HUES48 (cell line): ENCODE data around the gene ITPR3.

Experiments used
- H3K27ac ChIP-seq: one replicate; pipeline ENCODE4 v1.7.0; 2013; ENCODE audit warnings: low read depth, low read length, inconsistent platforms
- H3K27me3 ChIP-seq: 2 replicates; pipeline ENCODE4 v1.6.1; 2013; ENCODE audit warnings: mild to moderate bottlenecking, low read length; ENCODE audit not compliant: control insufficient read depth, insufficient read depth
- H3K36me3 ChIP-seq: 2 replicates; pipeline ENCODE4 v1.6.1; 2013; ENCODE audit warnings: low read length; ENCODE audit not compliant: control insufficient read depth, insufficient read depth
- H3K4me1 ChIP-seq: 2 replicates; pipeline ENCODE4 v1.6.1; 2013; ENCODE audit warnings: mild to moderate bottlenecking, low read length; ENCODE audit not compliant: control insufficient read depth, insufficient read depth
- H3K4me3 ChIP-seq: 2 replicates; pipeline ENCODE4 v1.5.1; 2013; ENCODE audit warnings: mild to moderate bottlenecking, low read depth, low read length
- H3K9ac ChIP-seq: 2 replicates; pipeline ENCODE4 v1.6.1; 2013; ENCODE audit warnings: mild to moderate bottlenecking, low read depth, low read length, moderate library complexity
- H3K9me3 ChIP-seq: 2 replicates; pipeline ENCODE4 v1.6.1; 2013; ENCODE audit warnings: low read length; ENCODE audit not compliant: control insufficient read depth, insufficient read depth

Gene ITPR3

DNA sequence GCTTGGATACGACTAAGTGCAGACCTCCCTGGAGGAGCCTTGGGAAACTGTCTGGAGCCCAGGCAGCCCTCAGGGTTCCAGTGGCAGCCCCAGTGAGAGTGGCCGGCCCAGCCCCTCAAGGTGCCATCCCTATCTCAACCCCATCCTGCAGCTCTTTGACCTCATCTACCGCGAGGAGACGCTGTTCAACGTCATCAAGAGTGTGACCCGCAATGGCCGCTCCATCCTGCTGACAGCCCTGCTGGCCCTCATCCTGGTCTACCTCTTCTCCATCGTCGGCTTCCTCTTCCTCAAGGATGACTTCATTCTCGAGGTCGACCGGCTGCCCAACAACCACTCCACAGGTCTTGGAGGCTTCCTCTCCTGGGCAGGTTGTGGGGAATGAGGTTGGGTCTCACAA is 69.6 kb downstream of the ITPR3 start:
- H3K36me3 ChIP-seq = peaks cover 97% of the 10 kb centered on the region
- H3K9ac ChIP-seq = no peak overlapping the region
- no peaks in the 10 kb centered on the region for H3K9me3 ChIP-seq
- H3K4me3 ChIP-seq = no peak overlapping the region
- no peaks in the 10 kb centered on the region for H3K27me3 ChIP-seq
- H3K4me1 ChIP-seq = no peaks in the 10 kb centered on the region
- no peak overlapping the region for H3K27ac ChIP-seq

DNA sequence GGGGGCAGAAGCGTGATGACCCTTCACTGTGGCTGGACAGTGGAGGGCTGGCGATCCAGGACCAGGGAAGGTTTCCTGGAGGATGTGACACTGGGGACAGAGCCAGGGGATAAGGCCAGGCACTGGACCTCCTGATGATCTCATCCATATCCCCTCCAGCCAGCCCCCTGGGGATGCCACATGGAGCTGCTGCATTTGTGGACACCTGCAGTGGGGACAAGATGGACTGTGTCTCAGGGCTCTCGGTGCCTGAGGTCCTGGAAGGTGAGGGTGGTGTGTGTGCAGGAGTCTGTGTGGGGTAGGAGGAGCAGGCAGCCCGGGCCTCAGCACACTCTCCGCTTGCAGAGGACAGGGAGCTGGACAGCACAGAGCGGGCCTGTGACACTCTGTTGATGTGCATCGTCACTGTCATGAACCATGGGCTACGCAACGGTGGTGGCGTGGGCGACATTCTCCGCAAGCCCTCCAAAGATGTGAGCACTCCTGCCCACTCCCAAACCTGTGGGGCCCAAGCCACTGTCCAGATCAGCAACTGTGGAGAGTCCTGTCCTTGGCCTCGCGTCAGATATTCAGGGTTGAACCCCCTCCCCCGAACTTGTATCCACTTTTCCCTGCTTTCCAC is 70.4 kb downstream of the ITPR3 start:
- H3K4me1 ChIP-seq = no peaks in the 10 kb centered on the region
- no peaks in the 10 kb centered on the region for H3K9me3 ChIP-seq
- no peak overlapping the region for H3K9ac ChIP-seq
- no peaks in the 10 kb centered on the region for H3K27me3 ChIP-seq
- no peak overlapping the region for H3K27ac ChIP-seq
- H3K36me3 ChIP-seq = peaks cover 97% of the 10 kb centered on the region
- H3K4me3 ChIP-seq = no peak overlapping the region

DNA sequence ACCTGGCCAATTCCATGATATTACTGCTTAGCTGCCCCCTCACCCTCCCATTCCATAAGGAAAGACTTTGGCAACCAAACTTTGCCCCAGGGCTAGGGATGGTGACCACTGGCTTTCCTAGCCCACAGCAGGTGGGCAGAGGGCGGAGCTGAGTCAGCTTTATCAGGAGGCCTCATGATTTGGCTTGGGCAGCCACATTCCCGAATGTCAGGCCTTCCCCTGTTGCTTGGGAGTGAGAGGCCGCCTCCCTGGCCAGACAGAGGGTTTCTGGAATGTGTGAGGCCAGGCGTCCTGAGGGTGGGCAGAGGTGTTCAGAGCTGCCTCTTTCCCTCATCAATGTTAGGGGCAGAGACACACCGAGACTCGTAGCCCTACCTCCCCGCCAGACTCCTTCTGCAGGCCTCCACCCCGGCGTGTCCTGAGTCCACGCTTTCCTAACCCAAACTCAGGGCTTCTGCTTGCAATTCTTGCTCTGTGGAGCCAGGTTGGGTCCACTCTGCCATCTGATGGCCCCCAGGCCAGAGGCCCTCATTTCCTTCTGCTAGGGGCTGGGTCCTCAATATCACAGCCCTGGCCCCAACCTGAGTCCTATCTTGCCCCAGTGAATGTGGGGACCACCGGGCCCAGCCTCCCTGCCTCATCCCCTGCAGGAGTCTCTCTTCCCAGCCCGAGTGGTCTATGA is 71.1 kb downstream of the ITPR3 start:
- no peaks in the 10 kb centered on the region for H3K27me3 ChIP-seq

DNA sequence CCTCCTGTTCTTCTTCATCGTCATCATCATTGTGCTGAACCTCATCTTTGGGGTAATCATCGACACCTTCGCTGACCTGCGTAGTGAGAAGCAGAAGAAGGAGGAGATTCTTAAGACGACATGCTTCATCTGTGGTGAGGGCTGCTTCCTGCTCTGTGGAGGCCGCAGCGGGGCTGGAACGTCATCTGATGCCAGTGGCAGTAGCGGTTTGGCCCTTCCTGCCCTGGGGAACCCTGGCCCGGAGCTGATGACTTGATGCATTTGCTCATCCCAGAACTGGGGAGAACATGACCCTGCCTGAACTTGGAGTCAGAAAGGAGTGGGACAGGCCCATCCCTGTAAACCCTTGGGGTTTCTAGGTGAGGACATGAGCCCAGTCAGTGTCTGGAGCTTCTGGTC is 71.6 kb downstream of the ITPR3 start:
- Histone ChIP-seq H3K27ac (no peak overlapping the region), H3K9me3 (no peaks in the 10 kb centered on the region), H3K4me3 (no peak overlapping the region), H3K36me3 (peaks cover 98% of the 10 kb centered on the region), H3K27me3 (no peaks in the 10 kb centered on the region), H3K4me1 (peaks cover 6% of the 10 kb centered on the region; the same call in 1 of the 2 replicates), H3K9ac (no peak overlapping the region)

More for the DNA sequence above, 71.1 kb downstream of the ITPR3 start:
- H3K4me3 ChIP-seq = no peak overlapping the region
- no peak overlapping the region for H3K9ac ChIP-seq
- peaks cover 97% of the 10 kb centered on the region for H3K36me3 ChIP-seq
- H3K4me1 ChIP-seq = peaks cover 1% of the 10 kb centered on the region; the same call in 1 of the 2 replicates
- no peak overlapping the region for H3K27ac ChIP-seq
- H3K9me3 ChIP-seq = no peaks in the 10 kb centered on the region

DNA sequence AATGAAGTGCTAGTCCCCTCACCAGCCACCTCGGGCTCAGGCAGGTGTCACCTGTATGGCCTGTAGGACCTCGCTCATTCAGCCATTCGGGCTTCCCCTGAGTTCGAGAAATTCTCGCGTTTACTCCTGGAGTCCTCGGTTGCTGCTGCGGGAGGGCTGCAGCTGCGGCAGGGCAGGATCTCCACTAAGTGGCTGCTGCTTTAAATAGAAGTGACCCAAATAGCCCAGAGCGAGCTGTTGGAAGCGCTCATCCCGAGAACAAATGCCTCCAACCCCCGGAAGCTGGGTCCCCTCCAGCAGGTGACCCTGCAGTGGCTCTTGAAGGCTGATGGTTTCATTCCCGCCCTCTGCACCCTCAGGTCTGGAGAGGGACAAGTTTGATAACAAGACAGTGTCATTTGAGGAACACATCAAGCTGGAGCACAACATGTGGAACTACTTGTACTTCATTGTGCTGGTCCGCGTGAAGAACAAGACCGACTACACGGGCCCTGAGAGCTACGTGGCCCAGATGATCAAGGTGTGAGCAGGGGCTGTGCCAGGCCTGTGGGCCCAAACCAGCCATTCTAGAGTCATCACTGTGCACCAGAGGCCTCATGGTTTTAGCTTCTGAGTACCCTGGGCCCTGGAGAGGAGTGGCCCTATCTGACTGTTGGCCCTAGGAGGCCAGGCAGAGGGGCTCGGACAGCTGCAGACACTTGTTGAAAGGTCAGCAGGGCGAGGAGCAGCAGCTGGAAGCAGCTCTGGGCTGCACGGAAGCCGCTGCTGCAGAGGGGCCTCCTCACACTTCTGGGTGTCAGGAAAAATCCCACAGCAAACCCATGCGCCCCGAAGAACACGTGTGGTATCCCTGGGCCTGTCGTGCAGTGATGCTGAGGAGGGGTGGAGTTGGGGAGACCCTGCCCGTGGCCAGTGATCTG is 72.3 kb downstream of the ITPR3 start:
- no peak overlapping the region for H3K27ac ChIP-seq
- H3K27me3 ChIP-seq = no peaks in the 10 kb centered on the region
- H3K4me1 ChIP-seq = peaks cover 6% of the 10 kb centered on the region; the same call in 1 of the 2 replicates
- H3K9me3 ChIP-seq = no peaks in the 10 kb centered on the region
- H3K4me3 ChIP-seq = no peak overlapping the region
- H3K36me3 ChIP-seq = peaks cover 98% of the 10 kb centered on the region
- no peak overlapping the region for H3K9ac ChIP-seq

DNA sequence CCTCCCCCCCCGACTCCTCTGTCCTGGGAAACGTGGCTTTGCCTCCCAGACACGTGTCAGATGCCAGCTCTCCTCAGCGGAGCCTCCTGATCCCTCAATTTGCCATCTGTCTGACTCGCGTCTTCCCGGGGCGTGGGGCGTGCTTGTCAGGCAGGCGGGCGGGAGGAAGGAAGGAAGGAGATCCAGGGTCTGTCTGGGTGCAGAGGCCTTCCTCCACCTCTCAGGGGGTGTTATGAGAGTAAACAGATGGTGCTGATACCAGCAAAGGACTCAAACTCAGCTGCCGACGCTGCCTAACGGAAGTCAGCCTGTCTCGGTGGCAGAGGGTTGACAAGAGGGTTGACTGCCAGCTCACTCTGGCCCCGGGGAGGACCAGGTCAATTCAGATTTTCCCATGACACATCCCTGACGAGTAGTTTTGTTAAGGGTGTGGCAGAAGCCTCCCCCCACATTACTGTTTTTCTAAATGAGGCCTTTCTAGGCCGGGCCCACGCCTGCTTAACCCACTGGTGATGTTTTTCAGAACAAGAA is 73.3 kb downstream of the ITPR3 start:
- H3K4me3 ChIP-seq = no peak overlapping the region
- no peaks in the 10 kb centered on the region for H3K27me3 ChIP-seq
- H3K9ac ChIP-seq = no peak overlapping the region
- H3K27ac ChIP-seq = no peak overlapping the region
- H3K9me3 ChIP-seq = no peaks in the 10 kb centered on the region
- peaks cover 6% of the 10 kb centered on the region; the same call in 1 of the 2 replicates for H3K4me1 ChIP-seq
- peaks cover 98% of the 10 kb centered on the region for H3K36me3 ChIP-seq

DNA sequence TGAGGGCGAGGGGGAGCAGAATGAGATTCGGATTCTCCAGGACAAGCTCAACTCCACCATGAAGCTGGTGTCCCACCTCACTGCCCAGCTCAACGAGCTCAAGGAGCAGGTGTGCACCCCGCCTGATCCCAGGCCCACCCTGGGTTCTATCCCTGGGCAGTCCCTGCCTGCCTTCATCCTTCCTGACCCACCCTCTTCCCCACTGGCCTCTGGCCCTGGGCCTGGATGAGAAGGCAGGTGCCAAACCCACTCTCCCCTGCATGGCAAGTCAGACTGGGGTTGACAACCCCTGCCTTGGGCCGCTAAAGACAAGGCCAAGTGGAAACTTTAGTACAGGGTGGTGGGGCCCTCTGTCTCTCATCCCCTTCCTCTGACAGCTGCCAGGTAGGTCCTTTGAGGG is 73.9 kb downstream of the ITPR3 start:
- H3K27me3 ChIP-seq = no peaks in the 10 kb centered on the region
- H3K27ac ChIP-seq = no peak overlapping the region
- H3K4me3 ChIP-seq = no peak overlapping the region
- H3K4me1 ChIP-seq = peaks cover 6% of the 10 kb centered on the region; the same call in 1 of the 2 replicates
- no peaks in the 10 kb centered on the region for H3K9me3 ChIP-seq
- H3K9ac ChIP-seq = no peak overlapping the region
- peaks cover 98% of the 10 kb centered on the region for H3K36me3 ChIP-seq

DNA sequence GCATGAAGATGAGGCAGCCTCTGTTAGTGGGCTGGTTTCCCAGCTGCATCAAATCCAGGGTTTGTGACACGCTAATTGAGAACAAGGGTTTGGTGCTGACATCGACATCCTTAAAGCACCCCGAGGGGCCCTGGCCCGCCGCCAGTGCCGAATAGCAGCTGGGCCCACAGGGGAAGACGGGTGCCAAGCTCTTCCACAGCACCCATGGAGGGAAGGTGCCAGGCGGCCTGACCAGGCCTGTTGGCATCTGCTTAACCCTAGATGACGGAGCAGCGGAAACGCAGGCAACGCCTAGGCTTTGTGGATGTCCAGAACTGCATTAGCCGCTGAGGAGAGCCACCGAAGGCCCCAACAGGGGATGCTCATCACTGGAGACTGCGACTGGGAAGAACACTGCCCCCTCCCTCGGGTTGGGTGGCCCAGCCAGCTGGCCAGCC is 74.3 kb downstream of the ITPR3 start:
- Histone ChIP-seq H3K27ac (no peak overlapping the region), H3K9ac (no peak overlapping the region), H3K4me1 (peaks cover 6% of the 10 kb centered on the region; the same call in 1 of the 2 replicates), H3K27me3 (no peaks in the 10 kb centered on the region), H3K36me3 (peaks cover 98% of the 10 kb centered on the region), H3K4me3 (no peak overlapping the region), H3K9me3 (no peaks in the 10 kb centered on the region)

DNA sequence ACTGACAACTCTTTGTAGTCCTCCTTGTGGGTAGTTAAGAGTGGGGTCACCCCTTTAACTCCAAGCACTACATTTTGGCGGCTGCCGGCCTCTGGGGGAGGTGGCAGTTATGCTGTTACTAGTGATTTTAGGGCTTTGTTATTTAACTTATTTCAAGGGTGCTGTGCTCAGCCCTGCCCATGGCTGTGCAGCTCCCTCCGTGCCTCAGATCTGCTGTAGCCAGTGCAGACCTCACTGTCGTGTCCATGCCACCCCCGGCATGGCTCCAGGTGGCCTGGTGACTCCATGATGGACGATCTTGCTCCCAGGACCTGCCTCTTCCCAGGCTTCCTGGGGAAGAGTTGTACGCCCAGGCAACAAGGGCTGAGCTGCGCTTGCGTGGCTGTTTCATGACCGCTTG is 75.0 kb downstream of the ITPR3 start:
- Histone ChIP-seq H3K27me3 (no peaks in the 10 kb centered on the region), H3K9me3 (no peaks in the 10 kb centered on the region), H3K27ac (no peak overlapping the region), H3K9ac (no peak overlapping the region), H3K36me3 (peaks cover 95% of the 10 kb centered on the region), H3K4me3 (no peak overlapping the region), H3K4me1 (peaks cover 6% of the 10 kb centered on the region; the same call in 1 of the 2 replicates)

DNA sequence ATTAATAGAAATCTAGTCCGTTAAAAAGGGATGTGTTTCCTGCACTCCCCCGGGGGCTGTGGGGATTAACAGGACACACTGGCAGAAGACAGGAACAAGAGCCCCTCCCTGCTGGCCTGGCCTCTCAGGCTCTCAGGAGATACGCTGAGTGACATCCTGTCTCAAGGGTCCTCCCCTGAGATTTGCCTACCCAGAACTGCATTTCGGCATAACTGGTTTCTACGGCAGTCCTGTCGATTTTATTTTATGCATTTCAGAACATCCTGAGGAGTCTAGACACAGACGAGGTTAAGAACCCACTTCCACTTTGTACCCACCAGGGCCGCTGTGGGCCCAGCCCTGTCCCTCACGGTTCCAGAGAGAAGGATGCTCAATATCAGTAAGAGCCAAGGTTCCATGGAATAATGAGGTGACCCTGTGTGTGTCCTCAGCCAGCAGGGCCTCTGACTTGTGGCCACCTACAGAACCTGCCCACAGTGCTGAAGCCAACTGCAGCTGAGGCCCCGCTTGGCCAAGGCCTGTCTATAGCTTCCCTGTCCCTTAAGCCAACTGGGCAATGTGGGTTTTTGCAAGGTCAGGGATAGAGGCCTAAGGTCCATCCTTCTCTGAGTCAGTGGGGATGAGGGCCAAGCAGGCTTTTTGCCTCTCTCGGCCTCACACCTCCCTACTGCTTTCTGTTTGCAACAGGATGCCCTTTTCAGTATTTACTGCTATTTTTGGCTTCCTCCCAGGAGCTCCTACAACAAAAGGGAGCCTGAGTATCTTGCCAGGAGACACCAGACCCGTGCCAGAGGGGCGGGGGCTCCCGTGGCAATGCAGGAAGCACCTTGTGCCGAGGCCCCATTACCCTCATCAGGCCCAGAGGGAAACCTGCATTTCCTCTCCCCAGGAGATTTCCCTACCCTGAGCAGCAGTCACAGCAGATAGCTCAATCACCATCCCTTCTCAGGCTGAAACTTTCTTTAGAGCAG is 75.7 kb downstream of the ITPR3 start:
- H3K36me3 ChIP-seq = peaks cover 90% of the 10 kb centered on the region
- H3K27ac ChIP-seq = no peak overlapping the region
- no peak overlapping the region for H3K9ac ChIP-seq

More for the DNA sequence above, 75.7 kb downstream of the ITPR3 start:
- Histone ChIP-seq H3K4me1 (peaks cover 6% of the 10 kb centered on the region; the same call in 1 of the 2 replicates), H3K9me3 (no peaks in the 10 kb centered on the region), H3K4me3 (no peak overlapping the region), H3K27me3 (no peaks in the 10 kb centered on the region)
